Measurements from ENCODE around the gene CHMP3. TPM values are rescaled to one million over a fixed set of nuclear protein-coding genes. Genes with fewer than 3 reads are reported as not detected.

CHMP3 gene
- total RNA-seq, 1 experiment from 2014 or later = 123 TPM

- no peaks in the 10 kb centered on the region for H3K9me3 Mint-ChIP-seq (ENCODE audit: unreplicated experiment)
- peaks cover 6% of the 10 kb centered on the region for H3K4me1 Mint-ChIP-seq (ENCODE audit: insufficient read depth, unreplicated experiment)
- H3K27ac Mint-ChIP-seq (ENCODE audit: low read depth, unreplicated experiment) = no peak overlapping the region
- no peak for DNase-seq (ENCODE audit: unreplicated experiment)
- no peak for TF ChIP-seq CTCF (IDR thresholded peaks at IDR 0.05; ENCODE audit: unreplicated experiment)
- no peak overlapping the region for H3K4me3 Mint-ChIP-seq (ENCODE audit: unreplicated experiment)
- no peaks in the 10 kb centered on the region for H3K27me3 Mint-ChIP-seq (ENCODE audit: insufficient read depth, unreplicated experiment)
- H3K36me3 Mint-ChIP-seq (ENCODE audit: insufficient read depth, unreplicated experiment) = peaks cover 97% of the 10 kb centered on the region
- ChIA-PET POLR2A (interaction anchor here (1.1 kb wide), 1 partner anchor 11 kb away, joined by 3 read pairs; no protein-coding TSS in a partner anchor), CTCF (no interaction called here)
- no TSS peak for BruUV-seq (replicated peaks)
- intact Hi-C loops (cut with micrococcal nuclease) = no loop called here
These were observed 78.9 kb downstream of the CHMP3 start for GRCh38 chr2:86484385-86484784.

- BruUV-seq (replicated peaks) = no TSS peak
- Mint-ChIP-seq H3K27ac (ENCODE audit: low read depth, unreplicated experiment) (no peak overlapping the region), H3K27me3 (ENCODE audit: insufficient read depth, unreplicated experiment) (no peaks in the 10 kb centered on the region), H3K9me3 (ENCODE audit: unreplicated experiment) (no peaks in the 10 kb centered on the region), H3K36me3 (ENCODE audit: insufficient read depth, unreplicated experiment) (peaks cover 97% of the 10 kb centered on the region), H3K4me1 (ENCODE audit: insufficient read depth, unreplicated experiment) (peaks cover 11% of the 10 kb centered on the region), H3K4me3 (ENCODE audit: unreplicated experiment) (no peak overlapping the region)
- DNase-seq (ENCODE audit: unreplicated experiment) = peak; percentile 13
- TF ChIP-seq CTCF (IDR thresholded peaks at IDR 0.05; ENCODE audit: unreplicated experiment) = no peak
- POLR2A ChIA-PET = no interaction called here
- CTCF ChIA-PET = no interaction called here
- intact Hi-C loops (cut with micrococcal nuclease) = no loop called here
These were observed 81.2 kb downstream of the CHMP3 start for GRCh38 chr2:86482034-86482433.

- DNase-seq (ENCODE audit: unreplicated experiment) = no peak
- Mint-ChIP-seq H3K27me3 (ENCODE audit: insufficient read depth, unreplicated experiment) (no peaks in the 10 kb centered on the region), H3K4me1 (ENCODE audit: insufficient read depth, unreplicated experiment) (peaks cover 11% of the 10 kb centered on the region), H3K27ac (ENCODE audit: low read depth, unreplicated experiment) (no peak overlapping the region), H3K9me3 (ENCODE audit: unreplicated experiment) (no peaks in the 10 kb centered on the region), H3K36me3 (ENCODE audit: insufficient read depth, unreplicated experiment) (peaks cover 93% of the 10 kb centered on the region), H3K4me3 (ENCODE audit: unreplicated experiment) (no peak overlapping the region)
- intact Hi-C loops (cut with micrococcal nuclease) = no loop called here
- no TSS peak for BruUV-seq (replicated peaks)
- TF ChIP-seq CTCF (IDR thresholded peaks at IDR 0.05; ENCODE audit: unreplicated experiment) = no peak
- CTCF ChIA-PET = interaction anchor here (1.0 kb wide), 1 partner anchor 259 kb away, joined by 3 read pairs; no protein-coding TSS in a partner anchor
- POLR2A ChIA-PET = interaction anchor here (0.6 to 2.4 kb wide), 4 partner anchors 8 to 1701 kb away, joined by 3 to 8 read pairs (median 4); no protein-coding TSS in a partner anchor
These were observed 83.1 kb downstream of the CHMP3 start for GRCh38 chr2:86480105-86480504.

- no peaks in the 10 kb centered on the region for H3K27me3 Mint-ChIP-seq (ENCODE audit: insufficient read depth, unreplicated experiment)
- ChIA-PET POLR2A (interaction anchor here (1.9 to 2.9 kb wide), 2 partner anchors 9 to 35 kb away, joined by 4 to 14 read pairs; no protein-coding TSS in a partner anchor), CTCF (interaction anchor here (2.6 kb wide), 1 partner anchor 256 kb away, joined by 11 read pairs; no protein-coding TSS in a partner anchor)
- H3K36me3 Mint-ChIP-seq (ENCODE audit: insufficient read depth, unreplicated experiment) = peaks cover 91% of the 10 kb centered on the region
- no peak overlapping the region for H3K27ac Mint-ChIP-seq (ENCODE audit: low read depth, unreplicated experiment)
- DNase-seq (ENCODE audit: unreplicated experiment) = no peak
- H3K4me3 Mint-ChIP-seq (ENCODE audit: unreplicated experiment) = no peak overlapping the region
- intact Hi-C loops (cut with micrococcal nuclease) = no loop called here
- peaks cover 11% of the 10 kb centered on the region for H3K4me1 Mint-ChIP-seq (ENCODE audit: insufficient read depth, unreplicated experiment)
- no TSS peak for BruUV-seq (replicated peaks)
- no peak for TF ChIP-seq CTCF (IDR thresholded peaks at IDR 0.05; ENCODE audit: unreplicated experiment)
- H3K9me3 Mint-ChIP-seq (ENCODE audit: unreplicated experiment) = no peaks in the 10 kb centered on the region
These were observed 85.9 kb downstream of the CHMP3 start for GRCh38 chr2:86477349-86477748.

Measured in MCF 10A (cell line).